ENCODE results near the gene C2.

DNA sequence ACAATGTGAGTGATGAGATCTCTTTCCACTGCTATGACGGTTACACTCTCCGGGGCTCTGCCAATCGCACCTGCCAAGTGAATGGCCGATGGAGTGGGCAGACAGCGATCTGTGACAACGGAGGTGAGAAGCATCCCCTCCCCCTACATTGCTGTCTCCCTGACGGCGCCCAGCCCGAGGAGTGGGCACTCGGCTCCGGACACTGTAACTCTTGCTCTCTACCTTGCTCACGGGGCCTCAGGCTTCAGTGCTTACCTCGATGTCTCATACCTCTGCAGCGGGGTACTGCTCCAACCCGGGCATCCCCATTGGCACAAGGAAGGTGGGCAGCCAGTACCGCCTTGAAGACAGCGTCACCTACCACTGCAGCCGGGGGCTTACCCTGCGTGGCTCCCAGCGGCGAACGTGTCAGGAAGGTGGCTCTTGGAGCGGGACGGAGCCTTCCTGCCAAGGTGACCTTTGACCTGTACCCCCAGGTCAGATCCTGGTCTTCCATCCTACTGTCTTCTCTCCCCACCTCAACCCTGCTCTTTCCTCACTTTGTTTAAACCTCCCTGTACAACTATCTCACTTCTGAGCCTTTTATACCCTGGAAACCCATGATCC, 19.7 kb downstream of the C2 start:
- TF ChIP-seq, protein P1, sequence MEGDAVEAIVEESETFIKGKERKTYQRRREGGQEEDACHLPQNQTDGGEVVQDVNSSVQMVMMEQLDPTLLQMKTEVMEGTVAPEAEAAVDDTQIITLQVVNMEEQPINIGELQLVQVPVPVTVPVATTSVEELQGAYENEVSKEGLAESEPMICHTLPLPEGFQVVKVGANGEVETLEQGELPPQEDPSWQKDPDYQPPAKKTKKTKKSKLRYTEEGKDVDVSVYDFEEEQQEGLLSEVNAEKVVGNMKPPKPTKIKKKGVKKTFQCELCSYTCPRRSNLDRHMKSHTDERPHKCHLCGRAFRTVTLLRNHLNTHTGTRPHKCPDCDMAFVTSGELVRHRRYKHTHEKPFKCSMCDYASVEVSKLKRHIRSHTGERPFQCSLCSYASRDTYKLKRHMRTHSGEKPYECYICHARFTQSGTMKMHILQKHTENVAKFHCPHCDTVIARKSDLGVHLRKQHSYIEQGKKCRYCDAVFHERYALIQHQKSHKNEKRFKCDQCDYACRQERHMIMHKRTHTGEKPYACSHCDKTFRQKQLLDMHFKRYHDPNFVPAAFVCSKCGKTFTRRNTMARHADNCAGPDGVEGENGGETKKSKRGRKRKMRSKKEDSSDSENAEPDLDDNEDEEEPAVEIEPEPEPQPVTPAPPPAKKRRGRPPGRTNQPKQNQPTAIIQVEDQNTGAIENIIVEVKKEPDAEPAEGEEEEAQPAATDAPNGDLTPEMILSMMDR (IDR thresholded peaks at IDR 0.05 in 8 of 11, conservative IDR thresholded peaks at IDR 0.05 in 3 of 11) = no peak
- no peak for TF ChIP-seq POLR2A (IDR thresholded peaks at IDR 0.05)
